HuH-7.5 (cell line): ENCODE data around the gene ATG14.
A peak's percentile ranks its signal among the peaks of the same experiment; 100 is the strongest.
"Not testable (repeated sequence)": the region's sequence is repeated elsewhere in the genome, so short reads cannot be mapped to it uniquely, and the experiment has no call there.

Experiments used
- DNase-seq: peaks from one replicate; pipeline ENCODE4 v3.0.0; 2011; ENCODE audit warnings: low spot score

ATG14 gene

GRCh38 chr14:55433880-55434804, 22.5 kb upstream of the ATG14 start:
- no peak for DNase-seq

GRCh38 chr14:55432628-55433027, 21.0 kb upstream of the ATG14 start:
- no peak for DNase-seq

- DNase-seq: peak; percentile 48
Measured at GRCh38 chr14:55430024-55430690, 18.5 kb upstream of the ATG14 start.

- no peak for DNase-seq
Measured at GRCh38 chr14:55427439-55427838, 15.8 kb upstream of the ATG14 start.

- no peak for DNase-seq
Measured at GRCh38 chr14:55426891-55427290, 15.3 kb upstream of the ATG14 start.

GRCh38 chr14:55425091-55425490, 13.5 kb upstream of the ATG14 start:
- no peak for DNase-seq

GRCh38 chr14:55423969-55424368, 12.3 kb upstream of the ATG14 start:
- DNase-seq: no peak

GRCh38 chr14:55422338-55422737, 10.7 kb upstream of the ATG14 start:
- DNase-seq: not testable (repeated sequence)

GRCh38 chr14:55419663-55420062, 8.0 kb upstream of the ATG14 start:
- DNase-seq: no peak

GRCh38 chr14:55418411-55418810, 6.8 kb upstream of the ATG14 start:
- DNase-seq: no peak

- no peak for DNase-seq
Measured at GRCh38 chr14:55417955-55418354, 6.3 kb upstream of the ATG14 start.

- DNase-seq: no peak
Measured at GRCh38 chr14:55416866-55417265, 5.2 kb upstream of the ATG14 start.

GRCh38 chr14:55414551-55414950, 2.9 kb upstream of the ATG14 start:
- DNase-seq: no peak

GRCh38 chr14:55412676-55413075, 1.0 kb upstream of the ATG14 start:
- no peak for DNase-seq

- DNase-seq: no peak
Measured at GRCh38 chr14:55410876-55411275, 754 bp downstream of the ATG14 start.

GRCh38 chr14:55404173-55404854, 7.3 kb downstream of the ATG14 start:
- DNase-seq: no peak

GRCh38 chr14:55401751-55402150, 9.9 kb downstream of the ATG14 start:
- DNase-seq: no peak

- no peak for DNase-seq
Measured at GRCh38 chr14:55399852-55400251, 11.8 kb downstream of the ATG14 start.

GRCh38 chr14:55399183-55399582, 12.4 kb downstream of the ATG14 start:
- no peak for DNase-seq

- no peak for DNase-seq
Measured at GRCh38 chr14:55398679-55399078, 13.0 kb downstream of the ATG14 start.

- no peak for DNase-seq
Measured at GRCh38 chr14:55389330-55389729, 22.3 kb downstream of the ATG14 start.

GRCh38 chr14:55388160-55388559, 23.5 kb downstream of the ATG14 start:
- no peak for DNase-seq

GRCh38 chr14:55387121-55387520, 24.5 kb downstream of the ATG14 start:
- no peak for DNase-seq
